ENCODE measurements around the gene EPN3.

- TF ChIP-seq CTCF (IDR thresholded peaks at IDR 0.05) (no peak), ZFX (IDR thresholded peaks at IDR 0.05; ENCODE audit: borderline replicate concordance) (no peak)
These were observed 15.2 kb downstream of the EPN3 start for GRCh38 chr17:50547736-50548083.
